PC-9 (cell line): ENCODE results near the gene JSRP1. TPM values are rescaled to one million over a fixed set of nuclear protein-coding genes. Genes with fewer than 3 reads are reported as not detected.

Experiments
- BruUV-seq: library from RNA; stranded (reverse); fragments of 400-500 nt; replicated peaks from 2 replicates; lab custom pipeline; 2021; lab: Mats Ljungman, UMichigan
- CTCF ChIA-PET: fragments of 300-600 bp; sonication (Branson Sonifier 250); formaldehyde crosslinking; loops from one replicate; lab custom pipeline; 2022; ENCODE audit warnings: antibody characterized with exemption; lab: Charles Lee
- POLR2A ChIA-PET: fragments of 300-600 bp; sonication (Branson Sonifier 250); formaldehyde crosslinking; loops from one replicate; lab custom pipeline; 2022; ENCODE audit warnings: antibody characterized with exemption; ENCODE audit not compliant: unreplicated experiment; lab: Charles Lee
- DNase-seq, 2 experiments: peaks; one replicate each; pipeline versions ENCODE4 v3.0.0 to v3.0.0-alpha.2; 2015 to 2022; ENCODE audit warnings: mixed read lengths in 1 of 2
- H2AFZ ChIP-seq: fragments of 200-600 bp; sonication (generic); 2 replicates; pipeline ENCODE4 v1.8.1; 2017; ENCODE audit warnings: antibody characterized with exemption
- H3F3A ChIP-seq: fragments of 200-600 bp; sonication (generic); 2 replicates; pipeline ENCODE4 v1.8.1; 2017; ENCODE audit warnings: antibody characterized with exemption, mild to moderate bottlenecking, low read depth; ENCODE audit not compliant: insufficient read depth
- H3K27ac ChIP-seq: fragments of 200-600 bp; sonication (generic); 2 replicates; pipeline ENCODE4 v1.6.1; 2016; ENCODE audit warnings: mixed run types
- H3K27me3 ChIP-seq: fragments of 200-600 bp; sonication (generic); 2 replicates; pipeline ENCODE4 v1.6.1; 2016; ENCODE audit warnings: low read depth, mixed run types; ENCODE audit not compliant: insufficient read depth
- H3K36me3 ChIP-seq: fragments of 200-600 bp; sonication (generic); 2 replicates; pipeline ENCODE4 v1.6.1; 2016; ENCODE audit warnings: low read depth, mixed run types
- H3K4me1 ChIP-seq: fragments of 200-600 bp; sonication (generic); replicated peaks from 2 replicates; pipeline ENCODE4 v1.6.1; 2016; ENCODE audit warnings: mixed run types; ENCODE audit not compliant: insufficient read depth
- H3K4me2 ChIP-seq: fragments of 200-600 bp; sonication (generic); 2 replicates; pipeline ENCODE4 v1.6.1; 2017; ENCODE audit warnings: mixed run types
- H3K4me3 ChIP-seq: fragments of 200-600 bp; sonication (generic); 2 replicates; pipeline ENCODE4 v1.6.1; 2016; ENCODE audit warnings: mixed run types
- H3K79me2 ChIP-seq: fragments of 200-600 bp; sonication (generic); 2 replicates; pipeline ENCODE4 v1.6.1; 2017; ENCODE audit warnings: low read depth, mixed run types
- H3K9me2 ChIP-seq: fragments of 200-600 bp; sonication (generic); 2 replicates; pipeline ENCODE4 v1.8.1; 2017; ENCODE audit warnings: mild to moderate bottlenecking; ENCODE audit not compliant: insufficient read depth
- H3K9me3 ChIP-seq: fragments of 200-600 bp; sonication (generic); 2 replicates; pipeline ENCODE4 v1.8.1; 2016; ENCODE audit warnings: low read depth; ENCODE audit not compliant: insufficient read depth
- H4K20me1 ChIP-seq: fragments of 200-600 bp; sonication (generic); 2 replicates; pipeline ENCODE4 v1.8.1; 2017; ENCODE audit not compliant: insufficient read depth
- CTCF ChIP-seq: fragments of 200-600 bp; sonication (generic); conservative IDR thresholded peaks from 2 replicates; pipeline ENCODE4 v1.6.1; 2017; ENCODE audit warnings: mixed run types, antibody characterized with exemption, mild to moderate bottlenecking, moderate library complexity
- EZH2 ChIP-seq: fragments of 200-600 bp; sonication (generic); IDR thresholded peaks from 2 replicates; pipeline ENCODE4 v1.8.0; 2017; ENCODE audit warnings: antibody characterized with exemption, low read depth
- intact Hi-C: fragments of 100-400 bp; cut with micrococcal nuclease; formaldehyde crosslinking; loops from one replicate; pipeline ENCODE4 v1.10.0; 2022; ENCODE audit not compliant: unreplicated experiment
- total RNA-seq: library from RNA; stranded (reverse); gene quantifications from 2 replicates; pipeline ENCODE4 v1.2.3, GENCODE V29; 2021

JSRP1 gene
- total RNA-seq, 1 experiment from 2014 or later, result 1.1 TPM

GRCh38 chr19:2302319-2303210 is 46.3 kb upstream of the JSRP1 start:
- CTCF ChIA-PET, result no interaction called here
- no TSS peak for BruUV-seq
- POLR2A ChIA-PET, result no interaction called here

GRCh38 chr19:2300533-2300932 is 44.3 kb upstream of the JSRP1 start:
- no peak for DNase-seq
- no peaks in the 10 kb centered on the region for H3K36me3 ChIP-seq
- no TSS peak for BruUV-seq
- H3K9me2 ChIP-seq, result no peaks in the 10 kb centered on the region
- no peaks in the 10 kb centered on the region for H3F3A ChIP-seq
- H3K27ac ChIP-seq, result no peak overlapping the region
- no peaks in the 10 kb centered on the region for H3K27me3 ChIP-seq
- ChIA-PET POLR2A (no interaction called here), CTCF (no interaction called here)
- TF ChIP-seq CTCF (no peak), EZH2 (no peak)
- H3K4me1 ChIP-seq, result no peaks in the 10 kb centered on the region
- intact Hi-C loops, result no loop called here
- no peak overlapping the region for H2AFZ ChIP-seq
- H3K4me3 ChIP-seq, result no peak overlapping the region
- H3K4me2 ChIP-seq, result no peak overlapping the region
- H3K79me2 ChIP-seq, result no peaks in the 10 kb centered on the region
- no peaks in the 10 kb centered on the region for H4K20me1 ChIP-seq
- no peaks in the 10 kb centered on the region for H3K9me3 ChIP-seq

More at GRCh38 chr19:2302319-2303210, 46.3 kb upstream of the JSRP1 start:
- no peak overlapping the region for H3K4me3 ChIP-seq
- no peaks in the 10 kb centered on the region for H3K9me3 ChIP-seq
- TF ChIP-seq EZH2, result no peak
- no peak for TF ChIP-seq CTCF
- H3K27me3 ChIP-seq, result no peaks in the 10 kb centered on the region
- no peaks in the 10 kb centered on the region for H4K20me1 ChIP-seq
- no peaks in the 10 kb centered on the region for H3K79me2 ChIP-seq
- no peak overlapping the region for H3K4me2 ChIP-seq
- H3K9me2 ChIP-seq, result no peaks in the 10 kb centered on the region
- H2AFZ ChIP-seq, result no peak overlapping the region
- H3K4me1 ChIP-seq, result no peaks in the 10 kb centered on the region
- H3K27ac ChIP-seq, result no peak overlapping the region
- H3K36me3 ChIP-seq, result no peaks in the 10 kb centered on the region
- no peaks in the 10 kb centered on the region for H3F3A ChIP-seq
- no peak for DNase-seq
- intact Hi-C loops, result no loop called here

GRCh38 chr19:2296141-2296540 is 39.9 kb upstream of the JSRP1 start:
- no peak overlapping the region for H3K27ac ChIP-seq
- H2AFZ ChIP-seq, result no peak overlapping the region
- no peaks in the 10 kb centered on the region for H4K20me1 ChIP-seq
- BruUV-seq, result no TSS peak
- no peaks in the 10 kb centered on the region for H3K9me2 ChIP-seq
- ChIA-PET POLR2A (no interaction called here), CTCF (no interaction called here)
- TF ChIP-seq EZH2 (no peak), CTCF (no peak)
- no peaks in the 10 kb centered on the region for H3K79me2 ChIP-seq
- DNase-seq, result no peak
- H3K9me3 ChIP-seq, result no peaks in the 10 kb centered on the region
- H3K4me3 ChIP-seq, result no peak overlapping the region
- no peaks in the 10 kb centered on the region for H3K4me1 ChIP-seq
- no peaks in the 10 kb centered on the region for H3F3A ChIP-seq
- H3K4me2 ChIP-seq, result no peak overlapping the region
- H3K27me3 ChIP-seq, result no peaks in the 10 kb centered on the region
- intact Hi-C loops, result no loop called here
- H3K36me3 ChIP-seq, result no peaks in the 10 kb centered on the region
